Caco-2 (cell line): Measurements from ENCODE around the gene CTSS. TPM values are rescaled to one million over a fixed set of nuclear protein-coding genes. Genes with fewer than 3 reads are reported as not detected.
"Not testable (repeated sequence)": the region's sequence is repeated elsewhere in the genome, so short reads cannot be mapped to it uniquely, and the experiment has no call there.

Experiments used
- BruUV-seq: library from RNA; stranded (reverse); fragments of 400-500 nt; replicated peaks from 2 replicates; lab custom pipeline; 2021; lab: Mats Ljungman, UMichigan
- CTCF ChIA-PET: fragments of 300-600 bp; sonication (Branson Sonifier 250); formaldehyde crosslinking; loops from one replicate; lab custom pipeline; 2022; ENCODE audit warnings: antibody characterized with exemption; lab: Charles Lee
- POLR2A ChIA-PET: fragments of 300-600 bp; sonication (Branson Sonifier 250); formaldehyde crosslinking; loops from one replicate; lab custom pipeline; 2022; ENCODE audit warnings: antibody characterized with exemption; lab: Charles Lee
- DNase-seq, 2 experiments: peaks; one replicate each; pipeline versions ENCODE4 v3.0.0 to v3.0.0-alpha.2; 2020 to 2022
- H3K27me3 ChIP-seq: replicated peaks from 2 replicates; pipeline ENCODE4 v1.6.0; 2011; ENCODE audit warnings: low read length; ENCODE audit not compliant: control insufficient read depth, insufficient read depth
- H3K36me3 ChIP-seq: 2 replicates; pipeline ENCODE4 v1.5.1; 2011; ENCODE audit warnings: low read length; ENCODE audit not compliant: control insufficient read depth, insufficient read depth
- H3K4me1 ChIP-seq: fragments of 250-450 bp; sonication (Bioruptor Pico); 2 replicates; pipeline ENCODE4 v1.5.1; 2020; ENCODE audit warnings: mild to moderate bottlenecking
- H3K4me3 ChIP-seq: 2 replicates; pipeline ENCODE4 v1.5.1; 2011; ENCODE audit warnings: low read depth, mild to moderate bottlenecking, control low read depth, low read length
- H3K9me3 ChIP-seq: fragments of 250-450 bp; sonication (Bioruptor Pico); 2 replicates; pipeline ENCODE4 v1.5.1; 2020; ENCODE audit warnings: mild to moderate bottlenecking, moderate library complexity
- H3K27ac Mint-ChIP-seq: one replicate; pipeline ENCODE4 v1.8.0; 2022; ENCODE audit warnings: mixed read lengths; ENCODE audit not compliant: unreplicated experiment
- H3K27me3 Mint-ChIP-seq: one replicate; pipeline ENCODE4 v1.8.0; 2022; ENCODE audit warnings: mixed read lengths; ENCODE audit not compliant: insufficient read depth, unreplicated experiment
- H3K36me3 Mint-ChIP-seq: one replicate; pipeline ENCODE4 v1.8.0; 2022; ENCODE audit warnings: mild to moderate bottlenecking, mixed read lengths; ENCODE audit not compliant: insufficient read depth, unreplicated experiment
- H3K4me1 Mint-ChIP-seq: one replicate; pipeline ENCODE4 v1.8.0; 2022; ENCODE audit warnings: low read depth, mixed read lengths; ENCODE audit not compliant: unreplicated experiment
- H3K4me3 Mint-ChIP-seq: one replicate; pipeline ENCODE4 v1.8.0; 2022; ENCODE audit warnings: mild to moderate bottlenecking, moderate library complexity, mixed read lengths; ENCODE audit not compliant: unreplicated experiment
- H3K9me3 Mint-ChIP-seq: one replicate; pipeline ENCODE4 v1.8.0; 2022; ENCODE audit warnings: mixed read lengths; ENCODE audit not compliant: unreplicated experiment
- CTCF ChIP-seq, 2 experiments: fragments of 200-600 bp in 1 of 2; IDR thresholded peaks; 1 replicate in 1 of 2; 2 replicates in 1 of 2; pipeline versions ENCODE4 v1.5.1 to v1.8.0; 2011 to 2022; ENCODE audit warnings: antibody characterized with exemption in 1 of 2, control low read depth in 1 of 2, inconsistent platforms in 1 of 2, low read depth in 1 of 2, low read length in 1 of 2, mild to moderate bottlenecking in 1 of 2, moderate library complexity in 1 of 2; ENCODE audit not compliant: insufficient read depth in 1 of 2, severe bottlenecking in 1 of 2, unreplicated experiment in 1 of 2
- intact Hi-C: fragments of 100-400 bp; cut with micrococcal nuclease; formaldehyde crosslinking; loops from one replicate; pipeline ENCODE4 v1.10.0; 2022; ENCODE audit not compliant: unreplicated experiment
- total RNA-seq: library from RNA; stranded (reverse); gene quantifications from 2 replicates; pipeline ENCODE4 v1.2.3, GENCODE V29; 2022

The CTSS gene
- total RNA-seq, 1 experiment from 2014 or later, result 0.84 TPM

- Histone ChIP-seq H3K36me3 (no peaks in the 10 kb centered on the region), H3K4me3 (no peak overlapping the region), H3K27me3 (no peaks in the 10 kb centered on the region), H3K9me3 (no peaks in the 10 kb centered on the region), H3K4me1 (no peaks in the 10 kb centered on the region)
- intact Hi-C loops, result no loop called here
- H3K27me3 Mint-ChIP-seq, result no peaks in the 10 kb centered on the region
- H3K27ac Mint-ChIP-seq, result no peak overlapping the region
- CTCF ChIA-PET, result no interaction called here
- H3K36me3 Mint-ChIP-seq, result no peaks in the 10 kb centered on the region
- no peaks in the 10 kb centered on the region for H3K9me3 Mint-ChIP-seq
- no peak for DNase-seq
- TF ChIP-seq CTCF (IDR thresholded peaks at IDR 0.05; ENCODE audit: insufficient read depth in 1 of 2, low read depth in 1 of 2, low read length in 1 of 2, severe bottlenecking in 1 of 2, unreplicated experiment in 1 of 2), result no peak
- no peak overlapping the region for H3K4me3 Mint-ChIP-seq
- BruUV-seq, result no TSS peak
- POLR2A ChIA-PET, result no interaction called here
- no peaks in the 10 kb centered on the region for H3K4me1 Mint-ChIP-seq
These were observed 45.5 kb downstream of the CTSS start for GRCh38 chr1:150720098-150720497.

- ChIA-PET POLR2A (no interaction called here), CTCF (no interaction called here)
- intact Hi-C loops, result loop anchor here (10.0 kb wide), 1 partner anchor 46 kb away; the partner anchor contains the start of gene CTSS
- no peak for TF ChIP-seq CTCF (IDR thresholded peaks at IDR 0.05; ENCODE audit: insufficient read depth in 1 of 2, low read depth in 1 of 2, low read length in 1 of 2, severe bottlenecking in 1 of 2, unreplicated experiment in 1 of 2)
- no peak overlapping the region for H3K27ac Mint-ChIP-seq
- Histone ChIP-seq H3K36me3 (no peaks in the 10 kb centered on the region), H3K4me3 (no peak overlapping the region), H3K27me3 (no peaks in the 10 kb centered on the region), H3K9me3 (no peaks in the 10 kb centered on the region), H3K4me1 (no peaks in the 10 kb centered on the region)
- no peaks in the 10 kb centered on the region for H3K4me1 Mint-ChIP-seq
- H3K36me3 Mint-ChIP-seq, result no peaks in the 10 kb centered on the region
- H3K9me3 Mint-ChIP-seq, result no peaks in the 10 kb centered on the region
- no peaks in the 10 kb centered on the region for H3K27me3 Mint-ChIP-seq
- no peak for DNase-seq
- BruUV-seq, result no TSS peak
- no peak overlapping the region for H3K4me3 Mint-ChIP-seq
These were observed 47.2 kb downstream of the CTSS start for GRCh38 chr1:150718225-150718891.

- H3K36me3 ChIP-seq, intact Hi-C loops, DNase-seq, H3K9me3 Mint-ChIP-seq, CTCF ChIA-PET, BruUV-seq, H3K27me3 ChIP-seq, H3K4me3 Mint-ChIP-seq, H3K27me3 Mint-ChIP-seq, H3K4me3 ChIP-seq, H3K36me3 Mint-ChIP-seq, H3K4me1 Mint-ChIP-seq, H3K27ac Mint-ChIP-seq, H3K4me1 ChIP-seq, H3K9me3 ChIP-seq: not testable (repeated sequence)
- POLR2A ChIA-PET, result interaction anchor here (1.2 kb wide), 1 partner anchor 12 kb away, joined by 3 read pairs; the partner anchor contains the start of gene GOLPH3L
These were observed 56.5 kb downstream of the CTSS start for GRCh38 chr1:150709031-150709430.
